ENCODE data around the gene EMX1. TPM values are rescaled to one million over a fixed set of nuclear protein-coding genes. Genes with fewer than 3 reads are reported as not detected.

EMX1 gene
- total RNA-seq, 2 experiments from 2014 or later = not detected

DNA sequence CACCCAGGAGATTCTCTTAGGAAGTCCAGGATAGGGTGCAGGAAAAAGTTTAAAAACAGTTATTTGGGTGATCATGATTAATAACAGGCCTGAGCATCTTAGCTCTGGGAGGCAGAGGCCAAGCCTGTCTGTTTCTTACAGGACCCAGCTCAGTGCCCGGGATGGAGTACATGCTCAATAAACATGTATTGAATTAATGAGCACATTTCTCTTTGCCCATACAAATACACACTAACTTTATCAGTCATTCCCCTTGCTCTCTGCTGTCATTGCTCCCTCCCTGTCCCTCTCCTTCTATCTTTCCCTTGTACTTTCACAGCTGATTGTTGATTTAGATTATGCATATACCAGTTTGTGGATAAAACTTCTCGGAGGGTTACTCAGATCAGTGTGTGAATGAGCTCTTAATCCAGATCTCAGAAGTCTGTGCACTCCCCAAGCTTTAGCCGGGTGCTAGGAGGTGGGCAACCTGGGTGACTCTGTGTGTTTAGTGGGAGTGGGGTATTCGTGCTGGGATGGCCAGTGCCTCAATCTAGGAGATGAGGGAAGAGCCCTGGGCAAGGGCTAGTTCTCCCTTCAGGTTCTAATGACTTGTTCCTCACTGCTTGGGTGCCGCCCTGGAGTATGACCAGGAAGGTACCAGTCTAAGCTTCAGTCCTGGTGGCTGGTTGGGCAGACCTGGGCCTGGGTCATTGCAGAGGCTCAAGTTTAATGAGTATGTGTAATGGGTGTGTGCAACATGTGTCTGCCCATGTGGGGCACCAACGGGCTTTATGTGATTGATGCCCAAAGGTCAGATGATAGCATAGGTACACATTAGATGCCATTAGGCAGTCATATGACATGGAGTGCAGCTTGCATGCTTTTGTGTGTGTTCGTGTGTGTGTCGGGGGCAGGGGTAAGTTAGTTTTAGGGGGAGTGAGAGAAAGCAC, 10.6 kb downstream of the EMX1 start:
- DNase-seq (ENCODE audit: low spot score) = no peak
- Histone ChIP-seq H3K9me2 (ENCODE audit: insufficient read depth, low read length) (no peaks in the 10 kb centered on the region), H4K20me1 (ENCODE audit: insufficient read depth, low read length) (no peaks in the 10 kb centered on the region), H3K4me1 (ENCODE audit: insufficient read depth, low read length, poor library complexity, severe bottlenecking) (no peaks in the 10 kb centered on the region), H3K9me3 (ENCODE audit: low read length) (no peaks in the 10 kb centered on the region), H2AFZ (ENCODE audit: low read length) (no peak overlapping the region), H3K79me2 (ENCODE audit: insufficient read depth, low read depth, low read length) (no peaks in the 10 kb centered on the region), H3K27ac (ENCODE audit: low read depth, low read length, poor library complexity, severe bottlenecking) (no peak overlapping the region), H3K36me3 (ENCODE audit: insufficient read depth, low read length) (no peaks in the 10 kb centered on the region), H3K4me2 (ENCODE audit: low read length) (no peak overlapping the region), H3K4me3 (ENCODE audit: low read depth, low read length, poor library complexity, severe bottlenecking) (no peak overlapping the region)
- intact Hi-C loops (cut with micrococcal nuclease; ENCODE audit: unreplicated experiment) = no loop called here
- no peak for TF ChIP-seq EZH2phosphoT487 (IDR thresholded peaks at IDR 0.05; ENCODE audit: borderline replicate concordance, low read depth, low read length)
- TF ChIP-seq, protein P1, sequence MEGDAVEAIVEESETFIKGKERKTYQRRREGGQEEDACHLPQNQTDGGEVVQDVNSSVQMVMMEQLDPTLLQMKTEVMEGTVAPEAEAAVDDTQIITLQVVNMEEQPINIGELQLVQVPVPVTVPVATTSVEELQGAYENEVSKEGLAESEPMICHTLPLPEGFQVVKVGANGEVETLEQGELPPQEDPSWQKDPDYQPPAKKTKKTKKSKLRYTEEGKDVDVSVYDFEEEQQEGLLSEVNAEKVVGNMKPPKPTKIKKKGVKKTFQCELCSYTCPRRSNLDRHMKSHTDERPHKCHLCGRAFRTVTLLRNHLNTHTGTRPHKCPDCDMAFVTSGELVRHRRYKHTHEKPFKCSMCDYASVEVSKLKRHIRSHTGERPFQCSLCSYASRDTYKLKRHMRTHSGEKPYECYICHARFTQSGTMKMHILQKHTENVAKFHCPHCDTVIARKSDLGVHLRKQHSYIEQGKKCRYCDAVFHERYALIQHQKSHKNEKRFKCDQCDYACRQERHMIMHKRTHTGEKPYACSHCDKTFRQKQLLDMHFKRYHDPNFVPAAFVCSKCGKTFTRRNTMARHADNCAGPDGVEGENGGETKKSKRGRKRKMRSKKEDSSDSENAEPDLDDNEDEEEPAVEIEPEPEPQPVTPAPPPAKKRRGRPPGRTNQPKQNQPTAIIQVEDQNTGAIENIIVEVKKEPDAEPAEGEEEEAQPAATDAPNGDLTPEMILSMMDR (conservative IDR thresholded peaks at IDR 0.05; ENCODE audit: low read length) = no peak
- POLR2A ChIA-PET = no interaction called here
- BruUV-seq (replicated peaks) = no TSS peak
- CTCF ChIA-PET (ENCODE audit: unreplicated experiment) = no interaction called here

DNA sequence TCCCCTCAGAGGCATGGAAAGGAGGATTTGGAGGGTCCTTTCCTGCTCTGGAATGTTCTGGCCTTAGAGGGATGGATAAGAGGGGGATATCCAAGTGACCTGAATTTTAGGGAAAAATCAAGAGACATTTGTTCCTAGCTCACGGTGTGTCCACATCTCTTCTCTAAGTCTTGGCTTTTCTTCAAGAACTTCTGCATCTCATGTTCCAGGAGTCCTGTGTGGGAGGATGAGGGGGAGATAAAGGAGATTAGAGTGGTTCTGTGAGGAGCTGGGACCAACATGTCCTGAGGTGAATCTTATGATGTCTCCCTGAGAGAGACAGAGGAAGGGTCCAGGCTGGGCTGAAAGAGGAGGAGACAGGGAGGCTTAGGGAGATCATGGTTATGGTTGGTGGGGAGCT, 11.7 kb downstream of the EMX1 start:
- CTCF ChIA-PET (ENCODE audit: unreplicated experiment) = no interaction called here

More for the DNA sequence above, 11.7 kb downstream of the EMX1 start:
- no peaks in the 10 kb centered on the region for H3K9me3 ChIP-seq (ENCODE audit: low read length)
- no peak overlapping the region for H3K27ac ChIP-seq (ENCODE audit: low read depth, low read length, poor library complexity, severe bottlenecking)
- no peak overlapping the region for H2AFZ ChIP-seq (ENCODE audit: low read length)
- no peaks in the 10 kb centered on the region for H3K4me1 ChIP-seq (ENCODE audit: insufficient read depth, low read length, poor library complexity, severe bottlenecking)
- no peaks in the 10 kb centered on the region for H3K9me2 ChIP-seq (ENCODE audit: insufficient read depth, low read length)
- no peaks in the 10 kb centered on the region for H3K79me2 ChIP-seq (ENCODE audit: insufficient read depth, low read depth, low read length)
- no peak overlapping the region for H3K4me2 ChIP-seq (ENCODE audit: low read length)
- H4K20me1 ChIP-seq (ENCODE audit: insufficient read depth, low read length) = no peaks in the 10 kb centered on the region
- H3K36me3 ChIP-seq (ENCODE audit: insufficient read depth, low read length) = no peaks in the 10 kb centered on the region
- DNase-seq (ENCODE audit: low spot score) = no peak
- intact Hi-C loops (cut with micrococcal nuclease; ENCODE audit: unreplicated experiment) = no loop called here
- BruUV-seq (replicated peaks) = no TSS peak
- POLR2A ChIA-PET = interaction anchor here (0.6 kb wide), 1 partner anchor 924 kb away, joined by 3 read pairs; no protein-coding TSS in a partner anchor
- no peak overlapping the region for H3K4me3 ChIP-seq (ENCODE audit: low read depth, low read length, poor library complexity, severe bottlenecking)
- no peak for TF ChIP-seq EZH2phosphoT487 (IDR thresholded peaks at IDR 0.05; ENCODE audit: borderline replicate concordance, low read depth, low read length)
- TF ChIP-seq, protein P1 (conservative IDR thresholded peaks at IDR 0.05; ENCODE audit: low read length) = no peak
